GM12878 (cell line): Measurements from ENCODE around the gene CEBPG. TPM values are rescaled to one million over a fixed set of nuclear protein-coding genes. Genes with fewer than 3 reads are reported as not detected.

ENCODE experiments used
- ATAC-seq: fragments of 200-7000 bp; cut with Tn5 transposase; 3 replicates; pipeline ENCODE4 v1.9.1; 2020; ENCODE audit warnings: mild to moderate bottlenecking, moderate library complexity
- BruUV-seq: library from RNA; stranded (reverse); fragments of 400-500 nt; replicated peaks from 2 replicates; lab custom pipeline; 2021; lab: Mats Ljungman, UMichigan
- CTCF ChIA-PET: fragments of 300-600 bp; sonication (Branson Sonifier 250); formaldehyde crosslinking; extraction: SDS; loops from one replicate; lab custom pipeline; 2021; ENCODE audit warnings: inconsistent platforms; lab: Yijun Ruan, JAX
- POLR2A ChIA-PET: fragments of 350-600 bp; formaldehyde crosslinking; extraction: SDS; loops from one replicate; lab custom pipeline; 2021; ENCODE audit warnings: inconsistent platforms; lab: Charles Lee
- RAD21 ChIA-PET: fragments of 300-600 bp; sonication (Branson Sonifier 250); formaldehyde crosslinking; loops from one replicate; lab custom pipeline; 2023; ENCODE audit warnings: antibody characterized with exemption; ENCODE audit not compliant: unreplicated experiment; lab: Charles Lee
- SMC1A ChIA-PET: fragments of 300-600 bp; sonication (Branson Sonifier 250); formaldehyde crosslinking; loops from one replicate; lab custom pipeline; 2023; ENCODE audit not compliant: unreplicated experiment, uncharacterized antibody; lab: Charles Lee
- DNase-seq: peaks from one replicate; pipeline ENCODE4 v3.0.0-alpha.2; 2011; ENCODE audit warnings: low read depth, low spot score
- FAIRE-seq: peaks from 3 replicates; lab custom pipeline; 2011; peaks lifted over from hg19 to GRCh38; lab: Jason Lieb, UNC
- H2AFZ ChIP-seq: 2 replicates; pipeline ENCODE4 v1.6.0; 2011; ENCODE audit warnings: low read depth, low read length, control low read depth; ENCODE audit not compliant: control insufficient read depth
- H3K27ac ChIP-seq: 2 replicates; pipeline ENCODE4 v1.5.1; 2011; ENCODE audit warnings: control low read depth; ENCODE audit not compliant: control insufficient read depth, insufficient read depth
- H3K27me3 ChIP-seq, 2 experiments: replicated peaks in 1 of 2; 2 replicates each; pipeline versions ENCODE4 v1.6.0 to v1.6.1; 2011; ENCODE audit warnings: low read length in 1 of 2; ENCODE audit not compliant: control insufficient read depth in 2 of 2, insufficient read depth in 2 of 2
- H3K36me3 ChIP-seq, 2 experiments: 2 replicates each; pipeline ENCODE4 v1.5.1; 2011; ENCODE audit warnings: low read length in 1 of 2; ENCODE audit not compliant: control insufficient read depth in 2 of 2, insufficient read depth in 2 of 2
- H3K4me1 ChIP-seq: 2 replicates; pipeline ENCODE4 v1.6.1; 2011; ENCODE audit warnings: mild to moderate bottlenecking, low read length, moderate library complexity, mixed read lengths; ENCODE audit not compliant: control insufficient read depth, insufficient read depth
- H3K4me2 ChIP-seq: 2 replicates; pipeline ENCODE4 v1.6.0; 2011; ENCODE audit warnings: control low read depth; ENCODE audit not compliant: control insufficient read depth, insufficient read depth
- H3K4me3 ChIP-seq: fragments of 200-600 bp; sonication (generic); 2 replicates; pipeline ENCODE4 v1.5.1; 2016
- H3K79me2 ChIP-seq: 2 replicates; pipeline ENCODE4 v1.6.0; 2011; ENCODE audit warnings: low read length; ENCODE audit not compliant: control insufficient read depth, insufficient read depth
- H3K9ac ChIP-seq: 2 replicates; pipeline ENCODE4 v1.8.0; 2011; ENCODE audit warnings: low read length, control low read depth, mixed read lengths; ENCODE audit not compliant: control insufficient read depth, insufficient read depth
- H3K9me3 ChIP-seq: replicated peaks from 3 replicates; pipeline ENCODE4 v1.5.1; 2011; ENCODE audit warnings: mild to moderate bottlenecking, low read length; ENCODE audit not compliant: control insufficient read depth, insufficient read depth
- H4K20me1 ChIP-seq: 2 replicates; pipeline ENCODE4 v1.6.0; 2011; ENCODE audit not compliant: control insufficient read depth, insufficient read depth
- CUX1 ChIP-seq: IDR thresholded peaks from 2 replicates; pipeline ENCODE4 v1.6.1; 2012; ENCODE audit warnings: improper control_type of control experiment, low read depth, low read length; ENCODE audit not compliant: insufficient replicate concordance
- EGR1 ChIP-seq, 2 experiments: IDR thresholded peaks; 1 replicate in 1 of 2; 2 replicates in 1 of 2; pipeline ENCODE4 v1.6.1; 2011 to 2012; ENCODE audit warnings: low read depth in 2 of 2, low read length in 2 of 2, borderline replicate concordance in 1 of 2, mild to moderate bottlenecking in 1 of 2, moderate library complexity in 1 of 2
- FOXK2 ChIP-seq: fragments of 450-650 bp; IDR thresholded peaks from 2 replicates; pipeline ENCODE4 v1.6.1; 2017; ENCODE audit warnings: mild to moderate bottlenecking, moderate library complexity
- JUND ChIP-seq: IDR thresholded peaks from 2 replicates; pipeline ENCODE4 v1.6.1; 2012; ENCODE audit warnings: low read depth, mild to moderate bottlenecking, low read length, improper control_type of control experiment, moderate library complexity
- PAX8 ChIP-seq: fragments of 450-650 bp; IDR thresholded peaks from 2 replicates; pipeline ENCODE4 v1.6.1; 2017; ENCODE audit warnings: mild to moderate bottlenecking, moderate library complexity
- POU2F2 ChIP-seq: IDR thresholded peaks from 3 replicates; pipeline ENCODE4 v1.6.1; 2011; ENCODE audit warnings: low read depth, mild to moderate bottlenecking, low read length, borderline replicate concordance
- RAD51 ChIP-seq: fragments of 450-650 bp; IDR thresholded peaks from 2 replicates; pipeline ENCODE4 v1.6.1; 2016; ENCODE audit warnings: moderate library complexity, mild to moderate bottlenecking, inconsistent platforms
- RELA ChIP-seq: fragments of 450-650 bp; IDR thresholded peaks from 2 replicates; pipeline ENCODE4 v1.8.0; 2014; ENCODE audit warnings: borderline replicate concordance; ENCODE audit not compliant: partially characterized antibody
- SMAD5 ChIP-seq: IDR thresholded peaks from 2 replicates; pipeline ENCODE4 v1.6.1; 2016; ENCODE audit warnings: antibody characterized with exemption, low read depth
- ZNF274 ChIP-seq: IDR thresholded peaks from one replicate; pipeline ENCODE4 v1.8.0; 2011; ENCODE audit not compliant: insufficient read length, insufficient read depth
- ZNF687 ChIP-seq: fragments of 450-650 bp; IDR thresholded peaks from 2 replicates; pipeline ENCODE4 v1.6.1; 2017; ENCODE audit warnings: mild to moderate bottlenecking, moderate library complexity
- WGBS: methylation state at CpG from one replicate; pipeline ENCODE4 v1.1.6; 2016; ENCODE audit warnings: low lambda C conversion rate; ENCODE audit not compliant: insufficient replicate concordance, insufficient coverage; ENCODE audit errors: missing lambda C conversion rate; 5-methylcytosine and 5-hydroxymethylcytosine counted together
- in situ Hi-C: fragments of 300-500 bp; cut with MboI; formaldehyde crosslinking; loops from 9 replicates; pipeline ENCODE4 v1.14.3; 2018; ENCODE audit warnings: mixed read lengths
- intact Hi-C: fragments of 100-400 bp; cut with micrococcal nuclease; formaldehyde crosslinking; loops from one replicate; pipeline ENCODE4 v1.14.2; 2022; ENCODE audit not compliant: unreplicated experiment
- polyA plus RNA-seq, 11 experiments: library from polyadenylated mRNA; depleted of rRNA in 4 of 11; unstranded in 6 of 11; stranded (reverse) in 5 of 11; fragments of >200 nt; fragmentation: Nextera tagmentation in 4 of 11; fragmentation: Illumina TruSeq in 1 of 11; extraction: Ambion mirVana in 4 of 11; extraction: Trizol in 1 of 11; gene quantifications; 1 replicate in 1 of 11; 2 replicates in 10 of 11; pipeline versions ENCODE4 v1.2.1 to v1.2.3, GENCODE V29; 2011 to 2016; ENCODE audit warnings: inconsistent platforms in 2 of 11, missing spikeins in 2 of 11, low read depth in 1 of 11
- total RNA-seq, 4 experiments: library from RNA; depleted of rRNA in 3 of 4; stranded (reverse); fragments of >200 nt in 3 of 4; fragmentation: Illumina TruSeq in 1 of 4; extraction: Trizol in 1 of 4; gene quantifications; 2 replicates each; pipeline versions ENCODE4 v1.2.1 to v1.2.3, GENCODE V29; 2013 to 2021

CEBPG gene
- total and polyA plus RNA-seq, 10 of the 15 experiments (the other 5 are each of a cell fraction or from before 2014, with no cell fraction given): 5.2 to 22.4 (median 20.0) TPM

- no peak for TF ChIP-seq CUX1
Observed at GRCh38 chr19:33386361-33386858, 12.9 kb downstream of the CEBPG start (continued).

GRCh38 chr19:33387351-33388230 lies 14.1 kb downstream of the CEBPG start:
- Histone ChIP-seq H3K36me3 (peaks cover 1 to 5% of the 10 kb centered on the region in 2 experiments; a peak in 1 of 4 replicates), H4K20me1 (no peaks in the 10 kb centered on the region), H3K79me2 (no peaks in the 10 kb centered on the region; the same call in 1 of the 2 replicates), H3K9me3 (no peaks in the 10 kb centered on the region), H3K9ac (no peak overlapping the region), H3K27ac (no peak overlapping the region), H2AFZ (no peak overlapping the region), H3K4me1 (no peaks in the 10 kb centered on the region), H3K4me3 (no peak overlapping the region), H3K27me3 (no peaks in the 10 kb centered on the region), H3K4me2 (no peak overlapping the region)
- ChIA-PET RAD21 (no interaction called here), POLR2A (no interaction called here), CTCF (no interaction called here), SMC1A (no interaction called here)
- DNase-seq (no peak), ATAC-seq (no peak), FAIRE-seq (no peak)
- in situ Hi-C loops (no loop called here), intact Hi-C loops (no loop called here)
- 97% methylated on average over 39 of the region's 39 CpGs for WGBS
- no TSS peak for BruUV-seq
- TF ChIP-seq FOXK2: no peak
- TF ChIP-seq ZNF687: no peak
- no peak for TF ChIP-seq RELA
- TF ChIP-seq RAD51: no peak
- no peak for TF ChIP-seq PAX8
- no peak for TF ChIP-seq ZNF274
- no peak for TF ChIP-seq POU2F2
- no peak for TF ChIP-seq SMAD5
- no peak for TF ChIP-seq EGR1 (IDR thresholded peaks at IDR 0.05; ENCODE audit: borderline replicate concordance in 1 of 2, low read depth in 2 of 2, low read length in 2 of 2)
- no peak for TF ChIP-seq JUND
